Stomach (tissue), 4 donors: ENCODE results near the gene NCAM1.

Experiments
- EP300 ChIP-seq: sonication (generic); formaldehyde crosslinking; IDR thresholded peaks from one replicate; pipeline ENCODE4 v1.6.1; 2017; ENCODE audit warnings: antibody characterized with exemption
- POLR2A ChIP-seq, 4 donors: fragments of 450-650 bp; IDR thresholded peaks; one replicate each; pipeline ENCODE4 v1.6.1; 2016; ENCODE audit warnings: antibody characterized with exemption in 4 of 4, control low read depth in 2 of 4, mild to moderate bottlenecking in 1 of 4, moderate library complexity in 1 of 4
- POLR2AphosphoS5 ChIP-seq, 3 donors: sonication (generic); formaldehyde crosslinking; IDR thresholded peaks; one replicate each; pipeline ENCODE4 v1.6.1; 2016; ENCODE audit warnings: antibody characterized with exemption in 3 of 3
- TF ChIP-seq, protein P1 (sequence below), 7 experiments: fragments of 450-650 bp in 4 of 7; fragments of 200-600 bp in 3 of 7; sonication (generic) in 3 of 7; IDR thresholded peaks; one replicate each; pipeline ENCODE4 v1.5.1; 2016 to 2019; ENCODE audit warnings: antibody characterized with exemption in 7 of 7, control low read depth in 2 of 7, mild to moderate bottlenecking in 1 of 7

DNA sequence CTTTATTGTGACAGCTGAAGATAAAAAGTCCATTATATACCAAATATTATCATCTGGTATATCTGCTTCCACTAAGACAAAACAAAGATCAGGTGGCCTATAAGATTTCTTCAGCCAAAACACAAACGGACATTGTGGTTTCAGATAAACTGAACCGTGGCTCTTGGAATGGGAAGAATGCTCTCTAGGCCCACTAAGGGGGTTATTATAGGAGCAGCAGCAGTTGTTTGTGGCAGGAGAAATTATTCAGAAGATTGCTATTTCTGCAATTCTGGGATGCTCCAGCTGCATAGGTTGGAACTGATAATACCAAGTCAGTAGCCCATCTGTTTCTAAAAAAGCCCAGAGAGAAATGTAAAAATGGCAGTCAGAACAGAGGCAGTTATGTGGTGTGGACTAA, 145.3 kb downstream of the NCAM1 start:
- TF ChIP-seq, protein P1, sequence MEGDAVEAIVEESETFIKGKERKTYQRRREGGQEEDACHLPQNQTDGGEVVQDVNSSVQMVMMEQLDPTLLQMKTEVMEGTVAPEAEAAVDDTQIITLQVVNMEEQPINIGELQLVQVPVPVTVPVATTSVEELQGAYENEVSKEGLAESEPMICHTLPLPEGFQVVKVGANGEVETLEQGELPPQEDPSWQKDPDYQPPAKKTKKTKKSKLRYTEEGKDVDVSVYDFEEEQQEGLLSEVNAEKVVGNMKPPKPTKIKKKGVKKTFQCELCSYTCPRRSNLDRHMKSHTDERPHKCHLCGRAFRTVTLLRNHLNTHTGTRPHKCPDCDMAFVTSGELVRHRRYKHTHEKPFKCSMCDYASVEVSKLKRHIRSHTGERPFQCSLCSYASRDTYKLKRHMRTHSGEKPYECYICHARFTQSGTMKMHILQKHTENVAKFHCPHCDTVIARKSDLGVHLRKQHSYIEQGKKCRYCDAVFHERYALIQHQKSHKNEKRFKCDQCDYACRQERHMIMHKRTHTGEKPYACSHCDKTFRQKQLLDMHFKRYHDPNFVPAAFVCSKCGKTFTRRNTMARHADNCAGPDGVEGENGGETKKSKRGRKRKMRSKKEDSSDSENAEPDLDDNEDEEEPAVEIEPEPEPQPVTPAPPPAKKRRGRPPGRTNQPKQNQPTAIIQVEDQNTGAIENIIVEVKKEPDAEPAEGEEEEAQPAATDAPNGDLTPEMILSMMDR (IDR thresholded peaks at IDR 0.05) = no peak
- TF ChIP-seq POLR2A (IDR thresholded peaks at IDR 0.05) (no peak), POLR2AphosphoS5 (IDR thresholded peaks at IDR 0.05) (no peak), EP300 (no peak)
